Stimulated activated CD4-positive, alpha-beta T cell treated with anti-CD3 and anti-CD28 coated beads, Interleukin-12 subunit alpha, Interleukin-12 subunit beta, amount 100 ng/mL, for 4 hours (primary cell): Measurements from ENCODE around the gene FNDC7.
A peak's percentile ranks its signal among the peaks of the same experiment; 100 is the strongest.
"Not testable (repeated sequence)": the region's sequence is repeated elsewhere in the genome, so short reads cannot be mapped to it uniquely, and the experiment has no call there.

Experiments used
- DNase-seq: peaks from one replicate; pipeline ENCODE4 v3.0.0-alpha.2; 2020

The FNDC7 gene, protein sequence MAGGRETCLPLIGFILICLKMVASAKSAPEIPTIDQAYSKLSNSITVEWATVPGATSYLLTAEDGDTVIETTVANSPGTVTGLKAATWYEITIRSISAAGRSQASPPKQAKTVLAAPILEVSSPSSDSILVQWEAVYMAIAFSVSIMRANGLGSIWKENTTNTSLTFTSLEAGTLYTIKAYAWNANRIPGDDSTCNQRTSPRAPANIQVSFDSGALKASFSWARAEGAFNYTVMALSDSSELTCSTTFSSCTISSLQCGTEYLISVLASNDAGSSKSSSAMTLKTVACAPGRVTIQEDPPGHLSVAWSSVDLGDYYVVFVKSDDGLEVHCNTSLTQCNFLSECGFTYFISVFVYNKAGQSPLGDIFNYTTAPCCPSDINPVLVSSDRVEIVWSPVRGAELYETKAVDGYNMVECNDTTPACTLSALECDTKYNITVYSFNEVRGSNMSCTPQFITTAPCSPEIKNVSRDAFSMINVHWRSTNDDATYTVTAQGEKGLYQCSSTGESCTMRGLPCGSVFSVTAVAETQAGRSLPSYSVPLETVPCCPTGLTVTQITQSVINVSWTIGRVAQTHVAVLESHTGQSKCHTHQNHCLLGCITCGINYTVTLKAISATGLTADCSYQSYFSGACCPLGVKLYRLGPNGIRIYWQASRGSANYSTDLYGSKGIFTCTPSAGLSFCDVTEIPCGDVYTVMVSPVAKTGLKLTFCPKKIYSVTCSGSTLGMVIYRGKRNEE

GRCh38 chr1:108712606-108713150 is at the start of gene FNDC7:
FNDC7 (plus strand) TSS chr1:108712908; CDS start chr1:108712934, 26 bp downstream.
- no peak for DNase-seq

GRCh38 chr1:108663074-108663473 is 49.6 kb upstream of the FNDC7 start:
- DNase-seq: no peak

GRCh38 chr1:108664481-108664880 is 48.2 kb upstream of the FNDC7 start:
- no peak for DNase-seq

GRCh38 chr1:108665067-108665466 is 47.6 kb upstream of the FNDC7 start:
- no peak for DNase-seq

- no peak for DNase-seq
Observed at GRCh38 chr1:108665771-108666170, 46.9 kb upstream of the FNDC7 start.

DNA sequence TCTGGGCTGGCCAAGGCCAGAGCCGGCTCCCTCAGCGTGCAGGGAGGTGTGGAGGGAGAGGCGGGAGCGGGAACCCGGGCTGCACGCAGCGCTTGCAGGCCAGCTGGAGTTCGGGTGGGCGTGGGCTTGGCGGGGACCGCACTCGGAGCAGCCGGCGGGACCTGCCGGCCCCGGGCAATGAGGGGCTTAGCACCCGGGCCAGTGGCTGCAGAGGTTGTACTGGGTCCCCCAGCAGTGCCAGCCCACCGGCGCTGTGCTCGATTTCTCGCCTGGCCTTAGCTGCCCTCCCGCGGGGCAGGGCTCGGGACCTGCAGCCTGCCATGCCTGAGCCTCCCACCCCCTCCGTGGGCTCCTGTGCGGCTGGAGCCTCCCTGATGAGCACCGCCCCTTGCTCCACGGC is 45.3 kb upstream of the FNDC7 start:
- not testable (repeated sequence) for DNase-seq

GRCh38 chr1:108668777-108669176 is 43.9 kb upstream of the FNDC7 start:
- DNase-seq: no peak

DNA sequence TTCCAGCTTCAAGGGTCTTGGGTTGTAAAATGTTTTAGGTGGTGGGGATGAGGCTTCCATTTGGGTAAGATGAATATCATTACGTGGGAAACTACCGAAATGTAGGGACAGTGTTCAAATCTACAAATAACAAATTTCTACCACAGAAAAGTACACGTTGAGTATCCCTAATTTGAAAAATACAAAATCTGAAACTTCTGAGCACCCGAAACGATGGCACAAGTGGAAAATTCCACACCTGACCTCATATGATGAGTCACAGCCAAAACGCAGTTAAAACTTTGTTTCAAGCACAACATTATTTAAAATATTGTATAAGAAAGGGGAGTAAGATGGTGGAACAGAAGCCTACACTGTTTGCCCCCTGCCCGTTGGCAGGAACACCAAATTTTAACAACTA is 43.0 kb upstream of the FNDC7 start:
- no peak for DNase-seq

GRCh38 chr1:108670131-108670773 is 42.5 kb upstream of the FNDC7 start:
- DNase-seq: no peak

GRCh38 chr1:108671143-108671542 is 41.6 kb upstream of the FNDC7 start:
- no peak for DNase-seq

GRCh38 chr1:108678706-108679105 is 34.0 kb upstream of the FNDC7 start:
- no peak for DNase-seq

DNA sequence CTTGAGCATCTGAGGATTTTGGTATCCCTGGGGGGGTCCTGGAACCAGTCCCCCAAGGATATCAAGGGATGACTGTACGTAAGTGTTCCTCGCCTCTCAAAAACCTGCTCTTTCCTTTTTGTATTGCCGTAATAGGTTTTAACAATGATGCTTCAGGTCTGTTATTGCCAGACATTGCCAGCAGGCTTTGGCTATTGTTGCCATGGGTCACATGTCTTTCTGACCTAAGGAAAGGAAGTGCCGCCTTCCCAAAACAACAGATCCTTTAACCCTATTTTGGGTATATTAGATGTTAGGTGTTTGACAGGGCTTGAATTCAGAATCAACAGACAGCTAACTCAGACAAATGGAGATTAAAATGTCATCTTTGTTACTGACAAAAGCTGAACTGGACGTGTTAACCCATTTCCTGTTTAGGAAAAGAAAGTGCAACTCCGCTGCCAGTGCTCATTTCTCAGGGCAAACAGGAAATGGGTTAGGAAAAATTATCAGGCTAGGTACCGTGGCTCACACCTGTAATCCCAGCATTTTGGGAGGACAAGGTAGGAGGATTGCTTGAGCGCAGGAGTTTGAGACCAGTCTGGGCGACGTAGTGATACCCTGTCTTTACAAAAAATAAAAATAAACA is 33.0 kb upstream of the FNDC7 start:
- DNase-seq: no peak

DNA sequence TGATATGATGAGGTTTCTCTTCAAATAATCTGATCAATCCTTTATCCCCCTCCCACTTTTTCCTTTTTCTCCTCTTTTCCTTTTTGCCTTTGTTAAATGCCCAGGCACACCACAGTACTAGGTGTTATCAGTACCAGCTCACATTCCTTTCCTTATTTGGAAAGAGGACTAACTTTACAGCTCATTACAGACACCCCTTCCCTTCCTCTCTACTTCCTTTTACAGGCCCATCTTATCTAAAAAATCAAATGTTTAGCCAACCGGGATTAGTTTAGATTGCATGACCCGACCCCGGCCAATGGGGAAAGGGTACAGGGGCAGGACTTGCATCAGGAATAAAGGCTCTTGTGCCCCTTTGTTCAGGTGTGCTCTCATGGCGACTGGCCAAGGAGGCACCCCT is 31.0 kb upstream of the FNDC7 start:
- DNase-seq: not testable (repeated sequence)

DNA sequence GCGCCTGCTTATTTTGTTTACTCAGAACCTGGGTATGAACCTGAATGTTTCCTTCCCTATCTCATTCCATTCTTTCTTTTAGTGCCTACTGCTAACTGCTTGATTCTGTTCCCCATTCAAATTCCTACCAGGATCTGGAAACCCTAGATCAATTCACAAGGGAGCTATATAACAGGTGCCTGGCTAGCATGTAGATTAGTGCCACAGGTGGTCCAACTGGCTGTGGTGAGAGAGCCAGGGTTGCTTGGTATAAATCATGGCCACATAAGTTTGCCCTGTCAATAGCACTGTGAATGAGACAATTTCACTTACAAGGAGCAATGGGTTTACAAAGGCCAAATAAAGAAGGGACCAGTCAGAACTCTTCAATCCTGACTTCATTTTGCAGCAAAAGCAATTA is 27.2 kb upstream of the FNDC7 start:
- DNase-seq: no peak

DNA sequence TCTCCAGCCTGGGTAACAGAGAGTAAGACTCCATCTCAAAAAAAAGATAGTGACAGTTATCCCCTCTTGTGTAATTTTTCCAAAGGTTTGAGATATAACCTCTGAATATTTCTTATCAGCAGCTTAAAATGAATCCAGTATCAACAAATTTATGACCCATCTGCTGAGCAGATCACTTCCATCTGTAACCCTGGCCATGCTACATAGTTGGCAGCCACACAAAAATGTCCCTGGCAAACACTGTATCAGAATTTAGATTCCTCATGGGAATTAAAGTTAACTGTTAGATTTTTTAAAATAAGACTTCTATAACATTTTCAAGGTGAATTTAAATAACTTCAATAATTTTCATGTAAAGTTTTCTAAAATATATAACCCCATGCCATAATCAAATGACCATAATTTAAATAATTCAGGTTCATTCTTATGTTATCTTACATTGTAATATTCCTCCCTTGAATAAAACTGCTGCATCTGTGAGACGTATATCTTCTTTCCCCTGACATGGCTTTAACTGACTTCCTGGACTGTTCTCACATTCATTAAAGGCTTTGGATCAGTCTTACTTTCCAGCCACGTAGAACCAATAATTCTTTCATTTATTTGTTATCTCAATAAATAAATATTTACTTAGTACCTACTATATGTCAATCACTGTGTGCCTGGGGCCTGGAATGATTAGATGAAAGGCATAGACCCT is 25.9 kb upstream of the FNDC7 start:
- DNase-seq: no peak

DNA sequence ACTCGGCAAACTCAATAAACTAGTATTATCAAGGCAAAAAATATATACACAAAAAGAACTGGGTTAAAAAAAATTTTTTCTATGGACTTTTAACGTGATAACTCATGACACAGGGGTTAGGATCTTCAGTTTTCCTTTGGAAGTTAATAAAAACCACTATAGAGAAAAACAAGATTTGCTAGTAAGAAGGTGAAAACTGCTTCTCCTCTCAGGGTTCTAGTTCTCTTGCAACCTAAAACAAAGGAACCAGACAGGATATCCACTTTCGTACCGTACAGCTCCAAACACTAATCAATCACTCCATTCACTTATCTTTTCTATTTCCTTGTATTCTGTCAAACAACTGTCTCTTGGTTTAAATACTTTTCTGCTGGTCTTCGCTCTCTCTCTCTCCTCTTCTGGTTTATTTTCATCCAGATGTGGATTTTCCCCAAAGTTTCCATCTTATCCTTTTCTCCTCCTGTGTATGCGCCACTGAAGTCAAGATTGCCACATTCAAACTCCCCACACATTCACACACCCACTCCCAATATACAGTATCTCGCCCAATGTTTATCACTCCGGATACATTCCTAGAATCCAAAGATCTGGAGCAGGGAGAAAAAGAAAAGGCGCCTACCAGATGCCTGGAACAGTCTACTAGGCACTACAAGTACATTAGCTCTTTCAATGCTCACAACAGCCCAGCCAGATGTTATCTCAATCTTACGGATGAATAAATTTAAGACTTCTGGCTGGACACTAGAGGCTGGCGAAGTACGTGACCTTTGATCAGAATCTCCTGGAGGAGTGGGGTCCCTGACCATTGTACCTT is 21.4 kb upstream of the FNDC7 start:
- no peak for DNase-seq

GRCh38 chr1:108691942-108692723 is 20.6 kb upstream of the FNDC7 start, which contains the start of gene PRPF38B:
PRPF38B (plus strand) TSS chr1:108692310; CDS start chr1:108692592, 282 bp downstream.
- DNase-seq: peak; percentile 89

DNA sequence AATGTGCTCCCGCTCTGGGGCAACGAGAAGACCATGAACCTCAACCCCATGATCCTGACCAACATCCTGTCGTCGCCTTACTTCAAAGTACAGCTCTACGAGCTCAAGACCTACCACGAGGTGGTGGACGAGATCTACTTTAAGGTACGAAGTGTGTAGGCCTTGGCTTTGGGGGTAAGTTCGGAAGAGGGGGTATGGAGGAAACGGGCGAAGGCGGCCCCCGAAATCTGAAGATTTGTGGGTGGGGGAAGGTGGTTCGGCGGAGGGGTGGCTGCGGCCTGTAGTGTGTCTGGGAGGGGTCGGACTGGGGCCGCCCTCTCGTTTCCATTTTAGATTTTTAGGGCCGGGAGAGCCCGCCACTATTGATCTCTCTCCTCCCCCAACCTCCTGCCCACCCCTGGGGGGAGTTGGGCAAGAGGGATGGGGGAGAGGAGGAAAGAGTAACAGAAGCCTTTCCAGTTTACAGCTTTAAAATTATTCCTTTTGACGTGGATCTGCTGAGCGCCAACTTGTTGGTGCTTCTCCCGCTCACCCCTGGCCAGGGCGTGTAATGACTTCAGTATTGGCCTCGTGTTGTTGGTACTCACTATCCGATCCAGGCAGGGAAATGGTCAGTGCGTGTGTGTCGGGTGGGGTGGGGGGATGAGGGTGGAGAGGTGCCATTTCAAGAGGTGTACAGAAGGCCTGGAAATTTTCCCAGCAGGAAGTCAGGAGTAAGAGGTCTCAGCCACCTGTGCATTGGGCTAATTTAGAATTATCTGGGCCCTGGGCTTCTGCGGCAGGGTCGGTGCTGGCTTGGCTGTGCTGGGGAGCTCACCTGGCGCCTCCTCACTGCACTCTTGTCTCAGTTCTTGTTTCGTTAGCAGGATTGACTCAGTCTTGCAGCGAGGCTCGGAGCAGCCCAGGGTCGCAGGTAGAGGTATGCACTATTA is 19.7 kb upstream of the FNDC7 start:
- peak; percentile 59 for DNase-seq

DNA sequence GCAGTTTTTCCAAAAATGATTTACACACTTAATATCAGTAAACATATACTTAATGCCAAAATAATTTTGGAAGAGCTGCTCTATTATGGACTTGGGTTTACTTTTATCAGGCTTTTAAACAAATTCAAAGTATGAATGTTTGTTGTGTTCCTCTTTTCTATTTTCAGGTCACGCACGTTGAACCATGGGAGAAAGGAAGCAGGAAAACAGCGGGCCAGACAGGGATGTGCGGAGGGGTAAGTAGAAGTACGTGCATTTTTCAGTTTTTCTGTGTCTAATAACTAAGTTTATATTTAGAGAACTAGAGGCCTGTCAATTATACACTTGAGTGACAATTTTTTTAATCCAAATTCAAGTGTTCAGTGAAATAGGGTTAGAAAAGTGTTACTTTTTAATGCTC is 17.2 kb upstream of the FNDC7 start:
- DNase-seq: no peak
